GM21825 (cell line): ENCODE results near the gene PLEKHD1.
A peak's percentile ranks its signal among the peaks of the same experiment; 100 is the strongest.
"Not testable (repeated sequence)": the region's sequence is repeated elsewhere in the genome, so short reads cannot be mapped to it uniquely, and the experiment has no call there.

Experiments
- ATAC-seq: cut with Tn5 transposase; IDR thresholded peaks from one replicate; pipeline ENCODE4 v1.9.1; 2021; ENCODE audit warnings: mild to moderate bottlenecking, moderate library complexity; ENCODE audit not compliant: unreplicated experiment

The PLEKHD1 gene

GRCh38 chr14:69484444-69485314 is at the start of gene PLEKHD1:
PLEKHD1 (plus strand) TSS chr14:69484728; CDS start chr14:69484966, 238 bp downstream.
- no peak for ATAC-seq

GRCh38 chr14:69439521-69440270 is 44.8 kb upstream of the PLEKHD1 start:
- no peak for ATAC-seq

- ATAC-seq: peak; percentile 77
Observed at GRCh38 chr14:69441948-69442347, 42.6 kb upstream of the PLEKHD1 start.

GRCh38 chr14:69443296-69443805 is 41.2 kb upstream of the PLEKHD1 start:
- ATAC-seq: no peak

- no peak for ATAC-seq
Observed at GRCh38 chr14:69449216-69449615, 35.3 kb upstream of the PLEKHD1 start.

- ATAC-seq: no peak
Observed at GRCh38 chr14:69451941-69452340, 32.6 kb upstream of the PLEKHD1 start.

GRCh38 chr14:69458350-69458749 is 26.2 kb upstream of the PLEKHD1 start:
- ATAC-seq: no peak

- ATAC-seq: no peak
Observed at GRCh38 chr14:69459122-69459521, 25.4 kb upstream of the PLEKHD1 start.

- ATAC-seq: no peak
Observed at GRCh38 chr14:69460093-69460701, 24.3 kb upstream of the PLEKHD1 start.

- no peak for ATAC-seq
Observed at GRCh38 chr14:69464379-69464778, 20.1 kb upstream of the PLEKHD1 start.

- no peak for ATAC-seq
Observed at GRCh38 chr14:69464829-69465228, 19.7 kb upstream of the PLEKHD1 start.

- ATAC-seq: no peak
Observed at GRCh38 chr14:69468949-69469348, 15.6 kb upstream of the PLEKHD1 start.

- no peak for ATAC-seq
Observed at GRCh38 chr14:69471436-69471835, 13.1 kb upstream of the PLEKHD1 start.

GRCh38 chr14:69471916-69472315 is 12.6 kb upstream of the PLEKHD1 start:
- no peak for ATAC-seq

- no peak for ATAC-seq
Observed at GRCh38 chr14:69473260-69473659, 11.3 kb upstream of the PLEKHD1 start.

GRCh38 chr14:69473946-69474345 is 10.6 kb upstream of the PLEKHD1 start:
- no peak for ATAC-seq

- no peak for ATAC-seq
Observed at GRCh38 chr14:69475194-69475818, 9.2 kb upstream of the PLEKHD1 start.

GRCh38 chr14:69476824-69477450 is 7.6 kb upstream of the PLEKHD1 start:
- not testable (repeated sequence) for ATAC-seq

GRCh38 chr14:69478055-69478454 is 6.5 kb upstream of the PLEKHD1 start:
- ATAC-seq: not testable (repeated sequence)

GRCh38 chr14:69479696-69480095 is 4.8 kb upstream of the PLEKHD1 start:
- no peak for ATAC-seq
